Colonic mucosa (tissue), 4 donors: ENCODE data around the gene SEH1L. TPM values are rescaled to one million over a fixed set of nuclear protein-coding genes. Genes with fewer than 3 reads are reported as not detected.
"Not testable (repeated sequence)": the region's sequence is repeated elsewhere in the genome, so short reads cannot be mapped to it uniquely, and the experiment has no call there.

Source experiments
- DNase-seq: peaks from one replicate; pipeline ENCODE4 v3.0.0-alpha.2; 2020
- H3K27ac ChIP-seq: fragments of 200-600 bp; one replicate; pipeline ENCODE4 v1.8.0; 2021
- H3K27me3 ChIP-seq: fragments of 200-600 bp; one replicate; pipeline ENCODE4 v1.8.0; 2021
- H3K36me3 ChIP-seq: fragments of 200-600 bp; one replicate; pipeline ENCODE4 v1.8.0; 2021
- H3K4me1 ChIP-seq: fragments of 200-600 bp; one replicate; pipeline ENCODE4 v1.8.0; 2021; ENCODE audit warnings: mild to moderate bottlenecking
- H3K4me3 ChIP-seq: fragments of 200-600 bp; one replicate; pipeline ENCODE4 v1.8.0; 2021
- H3K9ac ChIP-seq, 2 donors: one replicate each; pipeline ENCODE4 v1.7.0; 2013; ENCODE audit warnings: control low read depth in 2 of 2, low read depth in 2 of 2, low read length in 2 of 2
- H3K9me3 ChIP-seq: fragments of 200-600 bp; one replicate; pipeline ENCODE4 v1.8.0; 2021
- intact Hi-C: fragments of 100-400 bp; cut with DNase I; formaldehyde crosslinking; loops from one replicate; pipeline ENCODE4 v1.14.1; 2022
- total RNA-seq, 2 donors: library from RNA; stranded (reverse); fragmentation: NEBNext Ultra II Directional in 1 of 2; extraction: Animal tissue kit (Norgen Biotek cat#: 25700) in 1 of 2; gene quantifications; one replicate each; pipeline ENCODE4 v1.2.1, GENCODE V29; 2021
- TF ChIP-seq, protein P1 (sequence below): fragments of 200-600 bp; IDR thresholded peaks from one replicate; pipeline ENCODE4 v1.8.0; 2022; ENCODE audit warnings: antibody characterized with exemption, mild to moderate bottlenecking
- donor health status: healthy.
- donor health status: DM: no; HTN: no; CAD: no.
- donor health status: DM: no; HTN: no; CAD: no.

The SEH1L gene
- total RNA-seq, 2 donors from 2014 or later = 35.1 to 55.6 TPM

GRCh38 chr18:12975488-12975887 is 27.7 kb downstream of the SEH1L start:
- TF ChIP-seq, protein P1, sequence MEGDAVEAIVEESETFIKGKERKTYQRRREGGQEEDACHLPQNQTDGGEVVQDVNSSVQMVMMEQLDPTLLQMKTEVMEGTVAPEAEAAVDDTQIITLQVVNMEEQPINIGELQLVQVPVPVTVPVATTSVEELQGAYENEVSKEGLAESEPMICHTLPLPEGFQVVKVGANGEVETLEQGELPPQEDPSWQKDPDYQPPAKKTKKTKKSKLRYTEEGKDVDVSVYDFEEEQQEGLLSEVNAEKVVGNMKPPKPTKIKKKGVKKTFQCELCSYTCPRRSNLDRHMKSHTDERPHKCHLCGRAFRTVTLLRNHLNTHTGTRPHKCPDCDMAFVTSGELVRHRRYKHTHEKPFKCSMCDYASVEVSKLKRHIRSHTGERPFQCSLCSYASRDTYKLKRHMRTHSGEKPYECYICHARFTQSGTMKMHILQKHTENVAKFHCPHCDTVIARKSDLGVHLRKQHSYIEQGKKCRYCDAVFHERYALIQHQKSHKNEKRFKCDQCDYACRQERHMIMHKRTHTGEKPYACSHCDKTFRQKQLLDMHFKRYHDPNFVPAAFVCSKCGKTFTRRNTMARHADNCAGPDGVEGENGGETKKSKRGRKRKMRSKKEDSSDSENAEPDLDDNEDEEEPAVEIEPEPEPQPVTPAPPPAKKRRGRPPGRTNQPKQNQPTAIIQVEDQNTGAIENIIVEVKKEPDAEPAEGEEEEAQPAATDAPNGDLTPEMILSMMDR = no peak
- H3K9ac ChIP-seq = no peak overlapping the region
- intact Hi-C loops = no loop called here
- DNase-seq = no peak
- H3K36me3 ChIP-seq = no peaks in the 10 kb centered on the region
- no peaks in the 10 kb centered on the region for H3K9me3 ChIP-seq
- H3K4me3 ChIP-seq = no peak overlapping the region
- H3K27me3 ChIP-seq = no peaks in the 10 kb centered on the region
- H3K27ac ChIP-seq = no peak overlapping the region
- H3K4me1 ChIP-seq = no peaks in the 10 kb centered on the region

DNA sequence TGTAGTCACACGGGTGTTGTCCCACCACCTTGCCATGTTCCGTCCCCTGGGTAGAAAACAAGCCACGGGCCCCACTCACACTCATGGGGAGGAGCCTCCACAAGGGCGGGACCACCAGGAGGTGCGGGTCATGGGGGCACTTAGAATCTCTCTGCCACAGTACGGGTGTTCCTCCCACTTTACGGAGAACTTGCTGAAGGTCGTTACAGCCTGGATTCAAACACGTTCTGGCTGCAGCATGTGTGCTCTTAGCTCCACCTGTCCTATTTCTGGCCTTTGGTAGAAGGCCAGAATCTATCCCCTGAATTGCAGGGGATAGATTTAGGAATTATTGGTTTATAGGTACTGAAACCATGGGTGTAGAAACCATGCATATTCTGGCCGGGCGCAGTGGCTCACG is 28.5 kb downstream of the SEH1L start:
- no peak for DNase-seq
- no peak overlapping the region for H3K9ac ChIP-seq
- no peaks in the 10 kb centered on the region for H3K4me1 ChIP-seq
- intact Hi-C loops = no loop called here
- TF ChIP-seq, protein P1 = no peak
- no peak overlapping the region for H3K27ac ChIP-seq
- H3K4me3 ChIP-seq = no peak overlapping the region
- no peaks in the 10 kb centered on the region for H3K9me3 ChIP-seq
- no peaks in the 10 kb centered on the region for H3K27me3 ChIP-seq
- H3K36me3 ChIP-seq = no peaks in the 10 kb centered on the region

DNA sequence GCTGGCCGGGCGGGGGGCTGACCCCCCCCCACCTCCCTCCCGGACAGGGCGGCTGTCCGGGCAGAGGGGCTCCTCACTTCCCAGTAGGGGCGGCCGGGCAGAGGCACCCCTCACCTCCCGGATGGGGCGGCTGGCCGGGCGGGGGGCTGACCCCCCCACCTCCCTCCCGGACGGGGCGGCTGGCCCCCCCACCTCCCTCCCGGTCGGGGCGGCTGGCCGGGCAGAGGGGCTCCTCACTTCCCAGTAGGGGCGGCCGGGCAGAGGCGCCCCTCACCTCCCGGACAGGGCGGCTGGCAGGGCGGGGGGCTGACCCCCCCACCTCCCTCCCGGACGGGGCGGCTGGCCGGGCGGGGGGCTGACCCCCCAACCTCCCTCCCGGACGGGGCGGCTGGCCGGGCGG is 32.3 kb downstream of the SEH1L start:
- H3K9ac ChIP-seq, H3K4me1 ChIP-seq, intact Hi-C loops, H3K36me3 ChIP-seq, H3K4me3 ChIP-seq, H3K9me3 ChIP-seq, H3K27me3 ChIP-seq, H3K27ac ChIP-seq, DNase-seq: not testable (repeated sequence)

- intact Hi-C loops = loop anchor here (5.0 kb wide), 1 partner anchor 37 kb away; no protein-coding TSS in a partner anchor
- no peaks in the 10 kb centered on the region for H3K27me3 ChIP-seq
- peaks cover 4% of the 10 kb centered on the region for H3K4me1 ChIP-seq
- no peak overlapping the region for H3K9ac ChIP-seq
- TF ChIP-seq, protein P1 = no peak
- no peak overlapping the region for H3K4me3 ChIP-seq
- no peak overlapping the region for H3K27ac ChIP-seq
- no peaks in the 10 kb centered on the region for H3K36me3 ChIP-seq
- H3K9me3 ChIP-seq = no peaks in the 10 kb centered on the region
- no peak for DNase-seq
These were observed 41.7 kb downstream of the SEH1L start for GRCh38 chr18:12989397-12990122.

DNA sequence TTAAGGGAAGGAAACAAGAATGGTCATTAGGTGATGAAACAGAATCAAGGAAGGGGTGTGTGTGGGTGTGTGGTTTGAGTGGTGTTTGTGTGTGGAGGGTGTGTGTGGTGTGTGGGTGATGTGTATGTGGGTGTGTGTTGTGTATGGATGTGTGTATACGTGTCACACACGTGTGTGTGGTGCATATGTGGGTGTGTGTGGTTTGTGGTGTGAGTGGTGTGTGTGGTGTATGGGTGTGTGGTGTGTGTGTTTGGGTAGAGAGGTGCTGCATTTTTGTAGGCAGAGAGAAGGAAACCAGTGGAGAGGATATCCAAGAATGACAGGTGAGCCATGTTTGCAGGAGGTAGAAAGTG is 42.3 kb downstream of the SEH1L start:
- H3K9me3 ChIP-seq = no peaks in the 10 kb centered on the region
- no peak overlapping the region for H3K27ac ChIP-seq
- H3K9ac ChIP-seq = no peak overlapping the region
- peaks cover 4% of the 10 kb centered on the region for H3K4me1 ChIP-seq
- H3K27me3 ChIP-seq = no peaks in the 10 kb centered on the region
- intact Hi-C loops = no loop called here
- TF ChIP-seq, protein P1 = no peak
- DNase-seq = no peak
- no peaks in the 10 kb centered on the region for H3K36me3 ChIP-seq
- H3K4me3 ChIP-seq = no peak overlapping the region

DNA sequence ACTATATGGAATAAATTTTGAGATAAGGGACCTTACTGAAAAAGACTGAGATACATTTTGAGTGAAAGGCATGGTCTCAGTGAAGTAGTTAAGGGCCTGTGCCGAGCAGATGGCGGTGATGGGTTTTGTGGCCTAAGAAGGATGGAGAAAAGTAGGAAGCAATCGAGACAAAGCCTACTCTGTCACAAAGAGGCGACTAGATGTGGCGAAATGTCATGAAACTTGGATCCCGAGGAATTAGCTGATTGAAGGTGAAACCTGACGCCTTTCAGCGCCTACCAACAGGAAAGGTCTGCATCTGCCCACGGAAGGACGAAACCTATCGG is 42.8 kb downstream of the SEH1L start:
- intact Hi-C loops = no loop called here
- H3K27me3 ChIP-seq = no peaks in the 10 kb centered on the region
- peak overlapping the region; percentile 98 for H3K27ac ChIP-seq
- H3K36me3 ChIP-seq = no peaks in the 10 kb centered on the region
- peaks cover 4% of the 10 kb centered on the region for H3K4me1 ChIP-seq
- no peaks in the 10 kb centered on the region for H3K9me3 ChIP-seq
- peak overlapping the region; percentile 31 to 96 for H3K9ac ChIP-seq
- TF ChIP-seq, protein P1 = no peak
- DNase-seq = no peak
- H3K4me3 ChIP-seq = peak overlapping the region; percentile 97
